Tibial artery (tissue), 4 donors: ENCODE measurements around the gene MAX.
A peak's percentile ranks its signal among the peaks of the same experiment; 100 is the strongest.

ENCODE experiments used
- DNase-seq, 2 donors: peaks; one replicate each; pipeline ENCODE4 v3.0.0-alpha.2; 2019
- H3K27ac ChIP-seq, 2 donors: fragments of 200-600 bp; sonication (generic) in 1 of 2; 1 replicate in 1 of 2; 2 replicates in 1 of 2; pipeline ENCODE4 v1.5.1; 2018 to 2019; ENCODE audit warnings: mild to moderate bottlenecking in 1 of 2
- H3K27me3 ChIP-seq, 2 donors: fragments of 200-600 bp; sonication (generic) in 1 of 2; one replicate each; pipeline versions ENCODE4 v1.5.1 to v1.6.0; 2016 to 2019
- H3K36me3 ChIP-seq, 3 donors: fragments of 200-600 bp; sonication (generic) in 2 of 3; one replicate each; pipeline ENCODE4 v1.5.1; 2016 to 2019; ENCODE audit warnings: mild to moderate bottlenecking in 2 of 3
- H3K4me1 ChIP-seq, 4 donors: fragments of 200-600 bp; sonication (generic) in 2 of 4; 1 replicate in 3 of 4; 2 replicates in 1 of 4; pipeline ENCODE4 v1.5.1; 2016 to 2019
- H3K4me3 ChIP-seq, 2 donors: fragments of 200-600 bp; sonication (generic) in 1 of 2; 1 replicate in 1 of 2; 2 replicates in 1 of 2; pipeline ENCODE4 v1.5.1; 2018 to 2019; ENCODE audit warnings: mild to moderate bottlenecking in 2 of 2
- H3K9me3 ChIP-seq, 3 donors: fragments of 200-600 bp; sonication (generic) in 1 of 3; one replicate each; pipeline ENCODE4 v1.5.1; 2016 to 2019
- CTCF ChIP-seq, 2 experiments: fragments of 200-600 bp in 1 of 2; fragments of 450-650 bp in 1 of 2; IDR thresholded peaks; one replicate each; pipeline ENCODE4 v1.5.1; 2017 to 2019; ENCODE audit warnings: antibody characterized with exemption in 2 of 2, mild to moderate bottlenecking in 1 of 2, moderate library complexity in 1 of 2
- intact Hi-C: fragments of 100-400 bp; cut with DNase I; formaldehyde crosslinking; loops from one replicate; pipeline ENCODE4 v1.15.0; 2023; ENCODE audit warnings: low total_unique reads

The MAX gene

DNA sequence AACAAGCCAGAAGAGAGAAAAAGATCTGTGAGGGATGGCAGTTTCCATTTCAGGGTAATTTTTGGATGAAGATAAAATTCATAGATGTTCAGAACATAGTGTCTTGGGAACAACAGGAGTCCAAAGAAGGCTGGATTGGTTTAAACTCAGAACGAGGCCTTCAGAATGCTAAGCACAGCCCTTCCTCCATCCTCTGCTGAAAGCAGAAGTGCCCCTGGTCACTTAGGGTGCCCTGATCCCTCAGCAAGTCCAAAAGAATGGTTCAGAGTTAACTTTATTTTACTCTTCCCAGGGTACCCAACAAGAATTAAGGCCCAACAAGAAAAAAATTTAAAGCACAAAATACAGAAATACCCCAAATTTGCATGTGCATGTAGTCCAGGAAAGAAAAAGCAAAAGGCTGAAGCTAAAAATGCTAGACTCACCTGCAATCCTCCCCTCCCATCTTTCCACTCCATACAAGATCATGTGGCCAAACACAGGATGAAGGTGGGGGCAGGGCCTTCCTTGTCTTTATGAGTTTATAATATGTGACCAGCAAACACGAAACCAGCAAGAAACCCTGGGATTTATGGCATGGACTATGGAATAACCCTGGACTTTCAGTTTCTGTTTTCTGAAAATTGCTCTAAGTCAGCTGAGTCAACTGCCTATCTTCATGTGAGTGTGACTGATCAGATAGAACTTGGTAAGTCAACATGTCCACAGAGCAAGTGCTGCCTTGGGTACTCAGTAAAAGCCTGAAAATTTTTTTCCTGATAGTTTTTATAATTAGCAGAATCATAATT lies 21.2 kb downstream of the MAX start:
- intact Hi-C loops = no loop called here
- H3K27me3 ChIP-seq = no peaks in the 10 kb centered on the region
- TF ChIP-seq CTCF (IDR thresholded peaks at IDR 0.05) = no peak
- no peaks in the 10 kb centered on the region for H3K9me3 ChIP-seq
- H3K4me1 ChIP-seq = peaks cover 0 to 54% (median 8%) of the 10 kb centered on the region in 4 donors
- H3K27ac ChIP-seq = peak overlapping the region in 1 of 2 donors; percentile 18
- no peak overlapping the region for H3K4me3 ChIP-seq
- DNase-seq = no peak
- H3K36me3 ChIP-seq = peaks cover 29 to 58% (median 38%) of the 10 kb centered on the region in 3 donors

- H3K27me3 ChIP-seq = no peaks in the 10 kb centered on the region
- no peak for TF ChIP-seq CTCF (IDR thresholded peaks at IDR 0.05)
- intact Hi-C loops = no loop called here
- H3K4me3 ChIP-seq = no peak overlapping the region
- peaks cover 0 to 47% (median 10%) of the 10 kb centered on the region in 4 donors for H3K4me1 ChIP-seq
- no peaks in the 10 kb centered on the region for H3K9me3 ChIP-seq
- H3K27ac ChIP-seq = no peak overlapping the region
- DNase-seq = no peak
- H3K36me3 ChIP-seq = peaks cover 26 to 62% (median 34%) of the 10 kb centered on the region in 3 donors
Observed at GRCh38 chr14:65079768-65080167, 22.5 kb downstream of the MAX start.

DNA sequence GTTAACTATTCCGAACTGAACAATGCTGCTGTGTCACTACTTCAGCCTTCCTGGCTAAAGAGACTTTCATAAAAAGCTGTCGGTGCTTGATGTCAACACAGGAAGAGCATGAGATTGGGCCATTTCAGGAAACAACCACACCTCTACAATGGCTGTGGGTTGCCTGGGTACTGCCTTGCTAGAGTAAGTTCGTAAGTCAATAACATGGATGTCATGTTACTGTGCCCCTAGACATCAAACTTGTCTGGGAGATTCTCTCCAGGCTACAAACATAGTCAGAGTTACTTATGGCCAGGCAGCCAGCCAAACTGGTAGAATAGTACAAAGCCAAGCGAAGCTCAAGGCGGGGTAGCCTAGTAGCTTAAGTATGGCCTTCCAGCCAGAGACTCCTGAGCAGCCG lies 23.1 kb downstream of the MAX start:
- H3K27ac ChIP-seq = no peak overlapping the region
- H3K27me3 ChIP-seq = no peaks in the 10 kb centered on the region
- no peak overlapping the region for H3K4me3 ChIP-seq
- no peaks in the 10 kb centered on the region for H3K9me3 ChIP-seq
- intact Hi-C loops = no loop called here
- H3K36me3 ChIP-seq = peaks cover 26 to 63% (median 34%) of the 10 kb centered on the region in 3 donors
- no peak for DNase-seq
- H3K4me1 ChIP-seq = peaks cover 0 to 47% (median 10%) of the 10 kb centered on the region in 4 donors
- TF ChIP-seq CTCF (IDR thresholded peaks at IDR 0.05) = no peak

- peaks cover 26 to 55% (median 32%) of the 10 kb centered on the region in 3 donors for H3K36me3 ChIP-seq
- TF ChIP-seq CTCF (IDR thresholded peaks at IDR 0.05) = no peak
- H3K4me3 ChIP-seq = no peak overlapping the region
- no peak overlapping the region for H3K27ac ChIP-seq
- H3K9me3 ChIP-seq = no peaks in the 10 kb centered on the region
- H3K4me1 ChIP-seq = peaks cover 0 to 38% (median 14%) of the 10 kb centered on the region in 4 donors
- no peak for DNase-seq
- H3K27me3 ChIP-seq = no peaks in the 10 kb centered on the region
- intact Hi-C loops = no loop called here
Observed at GRCh38 chr14:65077318-65077717, 25.0 kb downstream of the MAX start.

GRCh38 chr14:65075628-65076325 lies 26.5 kb downstream of the MAX start:
- TF ChIP-seq CTCF (IDR thresholded peaks at IDR 0.05) = no peak
- Histone ChIP-seq H3K27me3 (no peaks in the 10 kb centered on the region), H3K4me3 (no peak overlapping the region), H3K4me1 (peaks cover 0 to 36% (median 16%) of the 10 kb centered on the region in 4 donors), H3K36me3 (peaks cover 24 to 49% (median 26%) of the 10 kb centered on the region in 3 donors), H3K27ac (no peak overlapping the region), H3K9me3 (no peaks in the 10 kb centered on the region)
- intact Hi-C loops = no loop called here
- peak in 1 of 2 donors; percentile 51 for DNase-seq
